Astrocyte of the cerebellum (primary cell): Measurements from ENCODE around the gene TOM1L2.

Source experiments
- DNase-seq: peaks from one replicate; pipeline ENCODE4 v3.0.0-alpha.2; 2011; ENCODE audit warnings: low read depth
- H3K4me3 ChIP-seq: 2 replicates; pipeline ENCODE4 v1.5.1; 2011; ENCODE audit warnings: mild to moderate bottlenecking, low read depth, low read length, moderate library complexity
- in situ Hi-C: cut with HindIII; loops from 2 replicates; pipeline ENCODE4 v1.10.0; 2017; ENCODE audit warnings: low sequenced_read_pairs
- TF ChIP-seq, protein P1 (sequence below): IDR thresholded peaks from 2 replicates; pipeline ENCODE4 v1.5.1; 2012; ENCODE audit warnings: low read length, low read depth, moderate library complexity, mild to moderate bottlenecking; ENCODE audit errors: missing control alignments

The TOM1L2 gene

DNA sequence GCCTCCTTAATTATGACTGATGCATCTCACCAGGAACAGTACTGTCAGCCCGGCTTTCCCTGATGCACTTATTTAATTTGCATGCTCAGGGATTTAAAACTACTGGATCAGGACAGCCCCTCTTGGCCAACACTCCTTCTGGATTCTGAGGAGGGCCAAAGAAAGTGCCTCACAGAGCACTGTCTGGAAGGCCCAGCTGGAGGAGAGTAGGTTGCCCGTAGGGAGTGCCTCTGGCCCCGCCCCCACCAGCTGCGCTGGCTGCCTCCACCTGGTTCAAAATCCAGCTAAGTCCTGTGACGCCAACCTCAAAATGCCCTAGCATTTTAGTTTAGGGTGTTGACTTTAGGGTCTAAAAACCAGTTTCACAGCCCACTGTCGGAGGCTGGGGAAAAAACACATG is 86.0 kb downstream of the TOM1L2 start:
- TF ChIP-seq, protein P1, sequence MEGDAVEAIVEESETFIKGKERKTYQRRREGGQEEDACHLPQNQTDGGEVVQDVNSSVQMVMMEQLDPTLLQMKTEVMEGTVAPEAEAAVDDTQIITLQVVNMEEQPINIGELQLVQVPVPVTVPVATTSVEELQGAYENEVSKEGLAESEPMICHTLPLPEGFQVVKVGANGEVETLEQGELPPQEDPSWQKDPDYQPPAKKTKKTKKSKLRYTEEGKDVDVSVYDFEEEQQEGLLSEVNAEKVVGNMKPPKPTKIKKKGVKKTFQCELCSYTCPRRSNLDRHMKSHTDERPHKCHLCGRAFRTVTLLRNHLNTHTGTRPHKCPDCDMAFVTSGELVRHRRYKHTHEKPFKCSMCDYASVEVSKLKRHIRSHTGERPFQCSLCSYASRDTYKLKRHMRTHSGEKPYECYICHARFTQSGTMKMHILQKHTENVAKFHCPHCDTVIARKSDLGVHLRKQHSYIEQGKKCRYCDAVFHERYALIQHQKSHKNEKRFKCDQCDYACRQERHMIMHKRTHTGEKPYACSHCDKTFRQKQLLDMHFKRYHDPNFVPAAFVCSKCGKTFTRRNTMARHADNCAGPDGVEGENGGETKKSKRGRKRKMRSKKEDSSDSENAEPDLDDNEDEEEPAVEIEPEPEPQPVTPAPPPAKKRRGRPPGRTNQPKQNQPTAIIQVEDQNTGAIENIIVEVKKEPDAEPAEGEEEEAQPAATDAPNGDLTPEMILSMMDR, result no peak
- in situ Hi-C loops, result loop anchor here (5.0 kb wide), 1 partner anchor 146 kb away; no protein-coding TSS in a partner anchor

DNA sequence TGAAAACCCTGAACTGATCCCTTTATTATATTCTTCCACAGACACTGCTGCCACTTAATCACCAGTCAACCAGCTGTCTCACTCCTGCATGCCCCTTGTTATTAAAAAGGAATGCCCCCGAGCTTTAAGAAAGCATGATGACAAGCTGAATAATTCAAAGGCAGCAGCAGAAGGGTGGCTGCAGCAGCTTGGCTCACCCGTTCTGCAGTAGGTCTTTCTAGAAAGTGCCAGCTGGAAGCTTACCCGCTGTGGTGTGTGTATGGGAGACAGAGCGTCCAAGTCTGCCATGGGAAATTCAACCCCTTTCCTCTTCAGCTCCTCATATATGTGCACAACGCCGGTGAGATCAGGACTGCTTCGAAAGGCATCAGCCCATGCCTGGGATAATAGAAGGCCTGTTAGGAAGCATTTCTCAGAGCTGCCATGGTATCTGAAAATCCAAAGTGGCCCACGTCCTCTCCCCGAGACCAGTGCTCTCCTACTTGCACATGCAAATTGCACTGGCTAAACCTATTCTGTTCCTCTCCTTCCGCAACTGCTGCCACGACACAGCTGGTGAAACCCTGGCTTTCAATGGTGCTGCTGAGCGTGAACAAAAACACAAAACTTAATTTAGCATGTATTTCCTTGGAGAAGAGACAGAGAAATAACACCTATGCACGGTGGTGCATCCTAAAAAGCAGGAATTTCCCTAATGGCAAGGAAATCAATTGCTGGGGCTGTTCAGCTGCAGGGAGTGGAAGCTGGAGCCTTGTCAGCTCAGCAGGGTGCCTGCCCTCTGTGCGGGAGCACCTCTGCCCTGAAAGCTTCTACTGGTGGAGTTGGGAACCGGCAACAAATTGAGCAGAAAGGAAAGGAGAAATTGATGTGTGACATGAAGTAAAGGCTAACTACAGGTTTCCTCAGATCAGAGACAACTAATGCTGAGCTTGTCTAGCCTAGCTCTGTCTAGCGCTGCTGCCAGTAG is 87.5 kb downstream of the TOM1L2 start:
- in situ Hi-C loops, result loop anchor here (5.0 kb wide), 1 partner anchor 148 kb away; no protein-coding TSS in a partner anchor
- DNase-seq, result no peak
- TF ChIP-seq, protein P1, result no peak
- no peak overlapping the region for H3K4me3 ChIP-seq

More for the DNA sequence above, 86.0 kb downstream of the TOM1L2 start:
- no peak for DNase-seq
- no peak overlapping the region for H3K4me3 ChIP-seq

DNA sequence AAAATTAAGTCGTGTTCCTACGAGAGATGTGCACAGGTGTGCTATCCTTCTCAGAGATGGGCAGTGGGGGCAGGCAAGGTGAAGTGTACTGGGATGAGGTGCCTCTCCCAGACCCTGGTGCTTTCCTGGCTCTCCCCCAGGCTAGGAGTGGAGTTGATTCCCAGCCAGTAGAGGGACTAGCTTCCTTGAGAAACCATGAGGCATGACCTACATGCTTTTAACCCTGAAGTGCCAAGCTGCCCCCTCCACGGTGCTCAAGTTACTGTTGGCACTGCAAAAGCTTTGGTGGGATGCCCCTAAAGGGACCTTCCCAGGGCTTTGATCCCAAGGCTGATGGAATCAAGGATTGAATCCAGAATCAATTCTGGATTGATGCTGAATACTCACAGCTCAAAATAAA is 88.4 kb downstream of the TOM1L2 start:
- DNase-seq, result no peak
- TF ChIP-seq, protein P1, result no peak
- in situ Hi-C loops, result no loop called here
- no peak overlapping the region for H3K4me3 ChIP-seq

DNA sequence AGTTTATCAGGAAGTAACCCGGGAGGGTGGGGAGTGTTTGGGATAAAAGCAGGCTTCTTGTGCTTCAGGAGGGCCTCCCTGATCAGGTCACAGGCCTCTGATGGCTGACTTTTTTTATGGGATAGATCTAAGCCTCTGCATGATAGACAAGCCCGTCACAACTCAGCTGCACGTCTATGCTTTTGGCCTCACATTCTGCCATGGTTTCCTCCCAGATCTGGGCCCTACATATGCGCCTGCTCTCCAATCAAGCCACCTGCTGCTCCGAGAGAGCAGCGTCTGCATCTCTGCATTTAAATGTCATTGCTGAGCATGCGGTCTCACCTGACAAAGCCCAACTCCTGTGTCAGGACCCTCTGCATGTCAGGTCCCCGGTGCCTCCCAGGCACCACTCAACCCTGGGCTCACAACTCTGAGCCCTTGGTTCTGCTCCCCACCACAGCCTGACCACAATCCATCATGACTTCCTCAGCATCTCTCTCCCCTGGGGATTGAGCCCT is 90.1 kb downstream of the TOM1L2 start:
- DNase-seq, result no peak
- TF ChIP-seq, protein P1, result no peak
- in situ Hi-C loops, result no loop called here
- no peak overlapping the region for H3K4me3 ChIP-seq

- in situ Hi-C loops, result no loop called here
- TF ChIP-seq, protein P1, result no peak
- H3K4me3 ChIP-seq, result no peak overlapping the region
- DNase-seq, result no peak
Observed at GRCh38 chr17:17880577-17881196, 91.5 kb downstream of the TOM1L2 start.

DNA sequence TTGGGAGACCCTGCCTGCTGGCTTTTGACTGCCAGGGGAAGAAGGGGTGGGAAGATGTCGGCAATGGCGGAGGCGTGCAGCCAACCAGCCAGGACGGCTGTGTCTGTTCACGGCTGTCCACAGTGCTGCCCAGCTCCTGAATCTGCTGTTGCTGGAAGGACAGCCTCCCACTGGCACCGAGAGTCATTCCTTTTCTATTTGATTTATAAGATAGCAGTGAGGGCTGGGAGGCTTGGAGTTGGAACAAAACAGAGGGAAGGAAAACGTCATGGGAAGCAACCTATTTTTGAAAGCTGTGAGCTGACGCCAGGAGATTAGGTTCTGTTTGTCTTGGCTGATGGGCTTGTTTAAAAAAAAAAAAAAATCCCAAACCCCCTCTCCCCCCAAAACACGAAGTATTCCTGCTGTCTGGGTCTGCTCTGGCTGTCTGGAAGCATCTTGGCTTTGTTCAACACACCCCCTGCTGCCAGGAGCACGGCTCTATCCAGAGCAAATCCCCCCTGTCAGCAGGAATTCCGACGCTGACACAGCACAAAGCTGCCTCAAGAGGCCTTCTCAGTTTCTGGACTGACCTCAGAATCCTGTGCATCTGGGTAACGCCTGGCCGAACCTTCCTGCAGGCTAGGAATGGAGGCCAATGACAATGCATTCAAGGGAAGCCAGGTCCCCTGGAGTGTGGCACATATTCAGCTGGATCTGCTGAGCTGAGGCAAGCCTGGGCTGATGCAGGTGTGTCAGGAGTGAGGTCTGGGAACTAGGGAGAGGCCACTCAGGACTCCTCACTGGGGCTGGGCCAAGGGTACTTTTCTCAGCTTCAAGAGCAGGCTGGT is 94.5 kb downstream of the TOM1L2 start:
- DNase-seq, result peak; percentile 98
- no peak overlapping the region for H3K4me3 ChIP-seq
- in situ Hi-C loops, result no loop called here
- TF ChIP-seq, protein P1, result no peak
